Endothelial cell of umbilical vein (primary cell): Measurements from ENCODE around the gene PPM1D. TPM values are rescaled to one million over a fixed set of nuclear protein-coding genes. Genes with fewer than 3 reads are reported as not detected.

Experiments used
- polyA plus RNA-seq, 4 experiments: library from polyadenylated mRNA; depleted of rRNA in 3 of 4; stranded (reverse) in 3 of 4; unstranded in 1 of 4; fragments of >200 nt; gene quantifications; 2 replicates each; pipeline versions ENCODE4 v1.2.1 to v1.2.3, GENCODE V29; 2011 to 2012; ENCODE audit warnings: missing spikeins in 1 of 4
- small RNA-seq: library from RNA; depleted of rRNA; stranded (forward); fragments of <200 nt; gene quantifications from one replicate; pipeline ENCODE3, GENCODE V24; 2012; ENCODE audit warnings: low replicate concordance, low read depth; ENCODE audit not compliant: insufficient read depth, insufficient read length
- total RNA-seq: library from RNA; stranded (reverse); gene quantifications from 2 replicates; pipeline ENCODE4 v1.2.3, GENCODE V29; 2021

Gene PPM1D
- total and polyA plus RNA-seq, 2 donors (not counting 3 experiments of a cell fraction or from before 2014, with no cell fraction given): 7.9 to 19.0 TPM

Small RNA genes lying within 50 kb of the gene (small RNA-seq; reads per million reads assigned to genes)
- gene AC011921.2 (not detected), gene RN7SL606P (not detected), gene RNU6-623P (not detected)

Other genes starting within 250 kb of the PPM1D start
- gene USP32, start 208.1 kb upstream of the PPM1D start, total RNA-seq: 48.5 and 52.9 TPM in 2 replicates
- 12.7 and 15.7 TPM in 2 replicates for gene USP32, start 208.1 kb upstream of the PPM1D start, polyA plus RNA-seq
- not detected in 2 replicates for gene CHCT1, start 177.7 kb upstream of the PPM1D start, total RNA-seq
- not detected in 2 replicates for gene CHCT1, start 177.7 kb upstream of the PPM1D start, polyA plus RNA-seq
- gene APPBP2, start 74.0 kb upstream of the PPM1D start, total RNA-seq: 42.0 and 49.1 TPM in 2 replicates
- gene APPBP2, start 74.0 kb upstream of the PPM1D start, polyA plus RNA-seq: 6.3 and 8.4 TPM in 2 replicates
- 16.0 and 24.3 TPM in 2 replicates for gene BCAS3, start 77.7 kb downstream of the PPM1D start, total RNA-seq
- 8.2 and 9.0 TPM in 2 replicates for gene BCAS3, start 77.7 kb downstream of the PPM1D start, polyA plus RNA-seq